ENCODE measurements around the gene OCSTAMP. TPM values are rescaled to one million over a fixed set of nuclear protein-coding genes. Genes with fewer than 3 reads are reported as not detected.

OCSTAMP gene
- polyA plus RNA-seq, 2 donors, result not detected

- no peaks in the 10 kb centered on the region for H3K36me3 ChIP-seq (ENCODE audit: control insufficient read depth in 2 of 2, insufficient read depth in 2 of 2, low read length in 1 of 2)
- no peaks in the 10 kb centered on the region for H3K27me3 ChIP-seq (ENCODE audit: control insufficient read depth in 1 of 2, insufficient read depth in 2 of 2, low read length in 2 of 2)
- no peaks in the 10 kb centered on the region for H3K4me1 ChIP-seq (ENCODE audit: control insufficient read depth in 2 of 2, insufficient read depth in 2 of 2, low read length in 1 of 2)
- no peak overlapping the region for H3K27ac ChIP-seq (ENCODE audit: low read depth in 2 of 2, low read length in 1 of 2)
- H3K4me3 ChIP-seq (ENCODE audit: low read depth in 1 of 2, low read length in 2 of 2), result no peak overlapping the region
- no peaks in the 10 kb centered on the region for H3K9me3 ChIP-seq (ENCODE audit: control insufficient read depth in 2 of 2, insufficient read depth in 1 of 2, low read depth in 1 of 2, low read length in 1 of 2)
- 66 to 69% methylated on average over 4 of the region's 4 CpGs for WGBS, 2 donors
Measured at GRCh38 chr20:46530640-46531039, 19.8 kb downstream of the OCSTAMP start.

- Histone ChIP-seq H3K36me3 (ENCODE audit: control insufficient read depth in 2 of 2, insufficient read depth in 2 of 2, low read length in 1 of 2) (no peaks in the 10 kb centered on the region), H3K4me3 (ENCODE audit: low read depth in 1 of 2, low read length in 2 of 2) (no peak overlapping the region), H3K27ac (ENCODE audit: low read depth in 2 of 2, low read length in 1 of 2) (no peak overlapping the region), H3K4me1 (ENCODE audit: control insufficient read depth in 2 of 2, insufficient read depth in 2 of 2, low read length in 1 of 2) (no peaks in the 10 kb centered on the region), H3K9me3 (ENCODE audit: control insufficient read depth in 2 of 2, insufficient read depth in 1 of 2, low read depth in 1 of 2, low read length in 1 of 2) (no peaks in the 10 kb centered on the region), H3K27me3 (ENCODE audit: control insufficient read depth in 1 of 2, insufficient read depth in 2 of 2, low read length in 2 of 2) (peaks cover 0 to 3% of the 10 kb centered on the region in 2 donors)
- 49 to 51% methylated on average over 2 of the region's 2 CpGs for WGBS, 2 donors
Measured at GRCh38 chr20:46523696-46524328, 26.6 kb downstream of the OCSTAMP start.

- no peak overlapping the region for H3K4me3 ChIP-seq (ENCODE audit: low read depth in 1 of 2, low read length in 2 of 2)
- no peaks in the 10 kb centered on the region for H3K4me1 ChIP-seq (ENCODE audit: control insufficient read depth in 2 of 2, insufficient read depth in 2 of 2, low read length in 1 of 2)
- no peaks in the 10 kb centered on the region for H3K36me3 ChIP-seq (ENCODE audit: control insufficient read depth in 2 of 2, insufficient read depth in 2 of 2, low read length in 1 of 2)
- peaks cover 0 to 3% of the 10 kb centered on the region in 2 donors for H3K27me3 ChIP-seq (ENCODE audit: control insufficient read depth in 1 of 2, insufficient read depth in 2 of 2, low read length in 2 of 2)
- H3K9me3 ChIP-seq (ENCODE audit: control insufficient read depth in 2 of 2, insufficient read depth in 1 of 2, low read depth in 1 of 2, low read length in 1 of 2), result no peaks in the 10 kb centered on the region
- 55 to 69% methylated on average over 5 of the region's 5 CpGs for WGBS, 2 donors
- H3K27ac ChIP-seq (ENCODE audit: low read depth in 2 of 2, low read length in 1 of 2), result no peak overlapping the region
Measured at GRCh38 chr20:46523108-46523507, 27.3 kb downstream of the OCSTAMP start.

- no peaks in the 10 kb centered on the region for H3K36me3 ChIP-seq (ENCODE audit: control insufficient read depth in 2 of 2, insufficient read depth in 2 of 2, low read length in 1 of 2)
- no peaks in the 10 kb centered on the region for H3K9me3 ChIP-seq (ENCODE audit: control insufficient read depth in 2 of 2, insufficient read depth in 1 of 2, low read depth in 1 of 2, low read length in 1 of 2)
- WGBS, 2 donors, result 31 to 37% methylated on average over 4 of the region's 4 CpGs
- no peaks in the 10 kb centered on the region for H3K4me1 ChIP-seq (ENCODE audit: control insufficient read depth in 2 of 2, insufficient read depth in 2 of 2, low read length in 1 of 2)
- H3K27me3 ChIP-seq (ENCODE audit: control insufficient read depth in 1 of 2, insufficient read depth in 2 of 2, low read length in 2 of 2), result peaks cover 0 to 3% of the 10 kb centered on the region in 2 donors
- H3K27ac ChIP-seq (ENCODE audit: low read depth in 2 of 2, low read length in 1 of 2), result no peak overlapping the region
- H3K4me3 ChIP-seq (ENCODE audit: low read depth in 1 of 2, low read length in 2 of 2), result no peak overlapping the region
Measured at GRCh38 chr20:46520976-46521579, 29.4 kb downstream of the OCSTAMP start.

- Histone ChIP-seq H3K4me3 (ENCODE audit: low read depth in 1 of 2, low read length in 2 of 2) (no peak overlapping the region), H3K9me3 (ENCODE audit: control insufficient read depth in 2 of 2, insufficient read depth in 1 of 2, low read depth in 1 of 2, low read length in 1 of 2) (no peaks in the 10 kb centered on the region), H3K4me1 (ENCODE audit: control insufficient read depth in 2 of 2, insufficient read depth in 2 of 2, low read length in 1 of 2) (no peaks in the 10 kb centered on the region), H3K27ac (ENCODE audit: low read depth in 2 of 2, low read length in 1 of 2) (no peak overlapping the region), H3K27me3 (ENCODE audit: control insufficient read depth in 1 of 2, insufficient read depth in 2 of 2, low read length in 2 of 2) (peaks cover 0 to 3% of the 10 kb centered on the region in 2 donors), H3K36me3 (ENCODE audit: control insufficient read depth in 2 of 2, insufficient read depth in 2 of 2, low read length in 1 of 2) (no peaks in the 10 kb centered on the region)
- 87% methylated on average over 4 of the region's 4 CpGs for WGBS, 2 donors
Measured at GRCh38 chr20:46520540-46520939, 29.9 kb downstream of the OCSTAMP start.

- Histone ChIP-seq H3K36me3 (ENCODE audit: control insufficient read depth in 2 of 2, insufficient read depth in 2 of 2, low read length in 1 of 2) (no peaks in the 10 kb centered on the region), H3K27ac (ENCODE audit: low read depth in 2 of 2, low read length in 1 of 2) (no peak overlapping the region), H3K4me1 (ENCODE audit: control insufficient read depth in 2 of 2, insufficient read depth in 2 of 2, low read length in 1 of 2) (no peaks in the 10 kb centered on the region), H3K9me3 (ENCODE audit: control insufficient read depth in 2 of 2, insufficient read depth in 1 of 2, low read depth in 1 of 2, low read length in 1 of 2) (no peaks in the 10 kb centered on the region), H3K27me3 (ENCODE audit: control insufficient read depth in 1 of 2, insufficient read depth in 2 of 2, low read length in 2 of 2) (peaks cover 0 to 2% of the 10 kb centered on the region in 2 donors), H3K4me3 (ENCODE audit: low read depth in 1 of 2, low read length in 2 of 2) (no peak overlapping the region)
- WGBS, 2 donors, result 71 to 72% methylated on average over 3 of the region's 3 CpGs
Measured at GRCh38 chr20:46519471-46520068, 30.9 kb downstream of the OCSTAMP start.

GRCh38 chr20:46512943-46513844 is 37.3 kb downstream of the OCSTAMP start, which contains the start of gene ZNF334:
Gene ZNF334 (minus strand): TSS chr20:46513559. CDS start chr20:46512102, 1,457 bp downstream.
- Histone ChIP-seq H3K27ac (ENCODE audit: low read depth in 2 of 2, low read length in 1 of 2) (no peak within 1 kb of the TSS), H3K9me3 (ENCODE audit: control insufficient read depth in 2 of 2, insufficient read depth in 1 of 2, low read depth in 1 of 2, low read length in 1 of 2) (no peaks in the 10 kb centered on the region), H3K36me3 (ENCODE audit: control insufficient read depth in 2 of 2, insufficient read depth in 2 of 2, low read length in 1 of 2) (no peaks in the 10 kb centered on the region), H3K4me1 (ENCODE audit: control insufficient read depth in 2 of 2, insufficient read depth in 2 of 2, low read length in 1 of 2) (no peaks in the 10 kb centered on the region), H3K4me3 (ENCODE audit: low read depth in 1 of 2, low read length in 2 of 2) (peak within 1 kb of the TSS; percentile 57 to 59), H3K27me3 (ENCODE audit: control insufficient read depth in 1 of 2, insufficient read depth in 2 of 2, low read length in 2 of 2) (no peaks in the 10 kb centered on the region)
- 5 to 9% methylated on average over 49 of the region's 49 CpGs for WGBS, 2 donors

- Histone ChIP-seq H3K27ac (ENCODE audit: low read depth in 2 of 2, low read length in 1 of 2) (no peak overlapping the region), H3K4me3 (ENCODE audit: low read depth in 1 of 2, low read length in 2 of 2) (no peak overlapping the region), H3K36me3 (ENCODE audit: control insufficient read depth in 2 of 2, insufficient read depth in 2 of 2, low read length in 1 of 2) (no peaks in the 10 kb centered on the region), H3K4me1 (ENCODE audit: control insufficient read depth in 2 of 2, insufficient read depth in 2 of 2, low read length in 1 of 2) (no peaks in the 10 kb centered on the region), H3K27me3 (ENCODE audit: control insufficient read depth in 1 of 2, insufficient read depth in 2 of 2, low read length in 2 of 2) (no peaks in the 10 kb centered on the region), H3K9me3 (ENCODE audit: control insufficient read depth in 2 of 2, insufficient read depth in 1 of 2, low read depth in 1 of 2, low read length in 1 of 2) (no peaks in the 10 kb centered on the region)
- 67 to 75% methylated on average over 2 of the region's 2 CpGs for WGBS, 2 donors
Measured at GRCh38 chr20:46509523-46509922, 40.9 kb downstream of the OCSTAMP start.

- Histone ChIP-seq H3K36me3 (ENCODE audit: control insufficient read depth in 2 of 2, insufficient read depth in 2 of 2, low read length in 1 of 2) (no peaks in the 10 kb centered on the region), H3K4me3 (ENCODE audit: low read depth in 1 of 2, low read length in 2 of 2) (no peak overlapping the region), H3K27me3 (ENCODE audit: control insufficient read depth in 1 of 2, insufficient read depth in 2 of 2, low read length in 2 of 2) (no peaks in the 10 kb centered on the region), H3K27ac (ENCODE audit: low read depth in 2 of 2, low read length in 1 of 2) (no peak overlapping the region), H3K9me3 (ENCODE audit: control insufficient read depth in 2 of 2, insufficient read depth in 1 of 2, low read depth in 1 of 2, low read length in 1 of 2) (no peaks in the 10 kb centered on the region), H3K4me1 (ENCODE audit: control insufficient read depth in 2 of 2, insufficient read depth in 2 of 2, low read length in 1 of 2) (no peaks in the 10 kb centered on the region)
- WGBS, 2 donors, result 87% methylated on average over 4 of the region's 4 CpGs
Measured at GRCh38 chr20:46507760-46508407, 42.6 kb downstream of the OCSTAMP start.

Data from esophagus (tissue), 2 donors.